HAP-1 (cell line): ENCODE results near the gene MISP3.

ENCODE experiments used
- DNase-seq, 2 experiments: peaks; one replicate each; pipeline ENCODE4 v3.0.0-alpha.2; 2016 to 2020; ENCODE audit warnings: low spot score in 2 of 2
- H3K27me3 ChIP-seq: fragments of 250-450 bp; sonication (Bioruptor Pico); 2 replicates; pipeline ENCODE4 v1.5.1; 2020; ENCODE audit warnings: low read depth, mild to moderate bottlenecking, moderate library complexity
- H3K36me3 ChIP-seq: fragments of 250-450 bp; sonication (Bioruptor Pico); replicated peaks from 2 replicates; pipeline ENCODE4 v1.5.1; 2020; ENCODE audit warnings: mild to moderate bottlenecking
- H3K4me1 ChIP-seq: fragments of 250-450 bp; sonication (Bioruptor Pico); 2 replicates; pipeline ENCODE4 v1.5.1; 2020; ENCODE audit warnings: mild to moderate bottlenecking
- H3K4me3 ChIP-seq: fragments of 250-450 bp; sonication (Bioruptor Pico); 2 replicates; pipeline ENCODE4 v1.5.1; 2020; ENCODE audit warnings: mild to moderate bottlenecking, moderate library complexity
- H3K9me3 ChIP-seq: fragments of 250-450 bp; sonication (Bioruptor Pico); 2 replicates; pipeline ENCODE4 v1.5.1; 2020; ENCODE audit warnings: mild to moderate bottlenecking, moderate library complexity
- in situ Hi-C: fragments of 300-500 bp; cut with MboI; formaldehyde crosslinking; loops from 3 replicates; pipeline ENCODE4 v1.14.3; 2020; ENCODE audit warnings: low sequenced_read_pairs, inconsistent platforms, mixed read lengths

The MISP3 gene

DNA sequence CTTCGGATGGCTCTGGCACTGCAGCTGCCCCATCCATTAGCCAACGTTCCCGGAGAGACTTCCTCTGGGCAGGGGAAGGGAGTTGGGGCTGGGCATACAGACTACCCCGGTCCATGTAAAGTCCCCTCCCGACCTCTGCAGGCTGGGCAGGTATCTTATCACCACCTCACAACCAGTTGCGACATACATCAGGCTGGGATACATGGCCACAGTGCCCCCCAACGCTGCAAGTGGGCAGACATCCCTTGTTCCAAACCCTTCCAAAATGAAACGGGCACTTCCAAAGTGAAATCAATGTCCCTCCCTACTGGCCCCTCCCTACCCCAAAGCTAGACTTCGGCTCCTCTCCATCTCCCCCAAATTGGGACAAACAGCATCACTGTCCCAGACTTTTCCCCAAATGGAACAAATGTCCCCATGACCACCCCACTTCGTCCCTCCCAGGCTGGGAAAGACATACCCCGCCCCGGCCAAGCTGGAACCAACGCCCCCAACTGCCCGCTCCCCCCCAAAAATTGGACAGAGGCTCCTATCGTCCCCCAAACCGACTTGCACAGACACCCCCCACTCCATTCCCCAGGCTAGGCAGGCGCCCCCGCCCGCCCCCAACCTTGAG lies 15.7 kb upstream of the MISP3 start:
- H3K27me3 ChIP-seq, result peaks cover 3% of the 10 kb centered on the region; the same call in 1 of the 2 replicates
- peaks cover 7% of the 10 kb centered on the region; the same call in 1 of the 2 replicates for H3K4me1 ChIP-seq
- no peaks in the 10 kb centered on the region for H3K36me3 ChIP-seq
- in situ Hi-C loops, result no loop called here
- peak overlapping the region; percentile 50 for H3K4me3 ChIP-seq
- no peak for DNase-seq
- no peaks in the 10 kb centered on the region for H3K9me3 ChIP-seq

DNA sequence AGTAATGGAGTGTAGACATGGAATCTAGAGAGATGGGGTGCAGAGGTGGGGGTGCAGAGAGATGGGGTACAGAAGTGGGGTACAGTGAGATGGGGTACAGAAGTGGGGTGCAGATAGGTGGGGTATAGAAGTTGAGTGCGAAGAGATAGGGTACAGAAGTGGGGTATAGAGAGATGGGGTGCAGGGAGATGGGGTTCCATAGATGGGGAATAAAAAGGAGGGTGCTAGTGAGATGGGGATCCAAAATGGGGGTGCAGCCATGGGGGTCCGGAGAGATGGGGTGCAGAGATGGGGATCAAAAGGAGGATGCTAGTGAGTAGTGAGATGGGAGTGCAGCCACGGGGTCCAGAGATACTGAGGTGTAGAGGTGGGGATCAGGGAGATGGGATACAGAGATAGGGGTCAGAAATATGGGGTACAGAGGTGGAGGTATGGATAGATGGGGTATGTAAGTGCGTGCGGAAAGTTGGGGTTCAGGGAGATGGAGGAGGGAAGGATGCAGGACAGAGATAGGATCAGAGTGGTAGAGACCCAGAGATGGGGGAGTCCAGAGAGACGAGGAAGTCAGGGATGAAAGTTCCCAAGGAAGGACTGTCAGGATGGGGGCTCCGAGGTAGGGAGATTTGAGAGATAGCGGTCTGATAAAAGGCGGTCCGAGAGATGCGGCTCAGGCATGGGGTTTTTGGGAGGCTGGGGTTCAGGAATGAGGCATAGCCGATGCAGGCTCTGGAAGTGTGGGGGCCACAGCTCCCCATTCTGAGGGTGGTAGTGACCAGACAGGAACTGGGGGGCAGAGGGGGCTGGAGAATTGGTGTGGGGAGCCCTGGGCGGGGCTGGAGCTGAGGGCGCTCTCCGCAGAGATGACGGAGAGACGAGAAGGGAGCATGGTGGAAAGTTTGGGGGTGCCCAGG lies 14.1 kb upstream of the MISP3 start:
- in situ Hi-C loops, result no loop called here
- Histone ChIP-seq H3K4me3 (peak overlapping the region; percentile 50), H3K4me1 (peaks cover 7% of the 10 kb centered on the region; the same call in 1 of the 2 replicates), H3K36me3 (no peaks in the 10 kb centered on the region), H3K27me3 (peaks cover 3% of the 10 kb centered on the region; the same call in 1 of the 2 replicates), H3K9me3 (no peaks in the 10 kb centered on the region)
- DNase-seq, result no peak

DNA sequence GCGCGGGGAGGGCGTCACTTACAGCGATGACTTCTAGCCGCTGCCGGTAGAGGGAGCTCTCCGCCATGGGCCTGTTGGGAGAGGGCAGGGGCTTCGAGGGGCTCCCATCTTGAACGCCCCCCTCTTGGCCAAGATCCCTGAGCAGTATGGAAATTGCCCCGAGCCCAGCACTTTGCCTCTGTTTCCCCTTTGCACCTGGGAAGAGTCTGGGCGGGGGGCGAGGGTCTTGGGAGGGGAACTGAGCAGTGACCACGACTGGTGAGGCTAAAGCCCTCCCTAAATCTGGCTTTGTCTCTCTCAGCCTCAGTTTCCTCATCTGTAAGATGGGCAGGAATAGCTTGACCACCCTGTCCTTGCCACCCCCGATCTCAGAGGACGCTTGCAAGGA lies 13.5 kb upstream of the MISP3 start:
- Histone ChIP-seq H3K4me1 (peaks cover 7% of the 10 kb centered on the region; the same call in 1 of the 2 replicates), H3K9me3 (no peaks in the 10 kb centered on the region), H3K27me3 (peaks cover 3% of the 10 kb centered on the region; the same call in 1 of the 2 replicates), H3K36me3 (no peaks in the 10 kb centered on the region), H3K4me3 (no peak overlapping the region; the same call in 1 of the 2 replicates)
- in situ Hi-C loops, result no loop called here
- peak in 1 of 2 experiments; percentile 70 for DNase-seq

DNA sequence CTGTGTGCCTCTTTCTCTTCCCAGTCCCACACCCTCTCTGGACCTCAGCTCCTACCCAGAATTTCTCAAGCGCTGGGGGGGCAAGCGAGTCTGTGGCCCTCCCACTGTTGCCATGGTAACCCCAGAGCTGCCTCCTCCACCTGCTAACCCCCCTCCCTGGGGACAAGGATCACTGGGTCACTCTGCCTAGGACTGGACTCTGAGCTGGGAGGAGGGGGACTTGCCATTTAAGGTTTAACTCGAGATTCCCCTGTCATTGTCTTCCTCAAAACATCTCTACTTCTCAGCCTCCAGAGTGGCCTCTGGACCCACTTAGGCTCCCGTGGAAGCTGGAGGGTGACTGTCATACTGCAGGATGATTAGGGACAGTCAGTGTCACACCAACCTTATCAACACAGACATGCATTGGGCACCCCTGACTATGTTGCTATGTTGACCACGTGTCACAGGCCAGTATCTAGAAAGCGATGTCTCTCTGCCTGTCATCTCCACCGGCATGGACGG lies 12.9 kb upstream of the MISP3 start:
- in situ Hi-C loops, result no loop called here
- Histone ChIP-seq H3K9me3 (no peaks in the 10 kb centered on the region), H3K4me3 (no peak overlapping the region), H3K27me3 (peaks cover 3% of the 10 kb centered on the region; the same call in 1 of the 2 replicates), H3K4me1 (peaks cover 7% of the 10 kb centered on the region; the same call in 1 of the 2 replicates), H3K36me3 (no peaks in the 10 kb centered on the region)
- no peak for DNase-seq

DNA sequence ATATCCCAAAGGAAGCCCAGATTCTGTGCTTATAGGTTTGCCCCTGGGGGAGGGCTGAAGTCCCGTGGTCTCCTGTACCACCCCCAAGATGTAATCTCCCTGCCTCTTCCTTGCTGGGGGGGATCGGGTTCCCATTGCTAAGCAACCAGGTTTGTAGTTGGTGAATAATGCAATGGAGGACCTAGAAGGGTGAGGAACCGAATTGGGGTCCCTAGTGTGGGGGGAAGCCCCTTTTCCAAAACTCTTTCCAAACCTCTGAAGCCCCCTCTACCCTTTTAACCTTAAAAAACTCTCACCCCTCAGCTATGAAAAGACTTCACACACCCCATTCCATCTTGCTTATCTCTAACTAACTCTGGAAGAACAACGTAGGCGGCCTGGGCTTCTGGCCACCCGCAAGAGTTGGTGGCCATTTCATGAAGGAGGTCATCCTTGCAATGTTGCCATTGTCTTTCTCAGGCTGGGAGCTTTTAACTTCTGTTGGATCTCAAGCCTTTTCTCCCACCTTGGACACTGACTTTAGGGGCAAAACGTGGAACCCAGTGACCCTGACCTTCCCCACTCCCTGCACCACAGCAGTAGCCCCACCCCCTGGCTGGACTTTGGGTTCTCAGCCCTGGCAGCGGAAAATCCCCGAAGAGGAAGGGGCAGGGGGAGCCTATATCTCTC lies 11.4 kb upstream of the MISP3 start:
- Histone ChIP-seq H3K36me3 (no peaks in the 10 kb centered on the region), H3K4me1 (peaks cover 7% of the 10 kb centered on the region; the same call in 1 of the 2 replicates), H3K4me3 (no peak overlapping the region), H3K27me3 (peaks cover 3% of the 10 kb centered on the region; the same call in 1 of the 2 replicates), H3K9me3 (no peaks in the 10 kb centered on the region)
- DNase-seq, result no peak
- in situ Hi-C loops, result no loop called here

DNA sequence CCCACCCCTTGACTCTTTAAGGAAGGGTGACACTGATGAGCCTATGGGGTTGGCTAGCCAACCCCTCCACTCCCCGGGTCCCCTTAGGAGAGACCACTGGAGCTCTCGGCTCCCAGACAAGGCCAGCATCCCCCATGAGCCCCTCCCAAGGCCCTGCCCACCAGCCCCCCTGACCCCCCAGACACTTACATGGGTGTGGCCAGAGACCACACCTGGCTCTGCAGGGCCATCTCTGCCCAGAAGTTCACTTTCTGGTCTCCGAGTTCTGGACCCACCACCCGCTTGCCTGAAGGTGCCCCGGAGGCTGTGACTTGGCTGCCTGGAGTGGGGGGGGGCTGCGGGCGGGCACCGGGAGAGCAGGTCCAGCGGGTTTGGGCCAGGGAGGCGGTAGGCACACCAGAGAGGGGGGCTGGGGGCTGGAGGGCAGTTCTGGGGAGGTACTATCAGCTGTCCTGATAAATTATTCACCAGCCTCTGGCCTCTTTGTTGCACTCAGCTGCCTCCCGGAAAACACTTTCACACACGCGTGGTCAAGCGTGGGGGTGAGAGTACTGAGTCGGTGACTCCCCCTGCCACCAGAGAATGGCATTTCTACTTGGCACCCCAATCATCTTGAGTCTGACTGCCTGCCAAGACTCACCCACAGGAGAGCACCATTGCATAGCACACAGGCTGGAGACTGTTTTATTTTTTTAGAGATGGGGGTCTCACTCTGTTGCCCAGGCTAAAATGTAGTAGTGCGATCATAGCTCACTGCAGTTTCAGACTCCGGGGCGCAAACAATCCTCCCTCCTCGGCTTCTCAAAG lies 10.6 kb upstream of the MISP3 start, which contains the start of gene PALM3:
PALM3 (minus strand) TSS at position 326 of the 807 bp plus-strand sequence; CDS start at position 230, 96 bp downstream.
- Histone ChIP-seq H3K36me3 (no peaks in the 10 kb centered on the region), H3K4me1 (peaks cover 7% of the 10 kb centered on the region; the same call in 1 of the 2 replicates), H3K9me3 (no peaks in the 10 kb centered on the region), H3K27me3 (peaks cover 3% of the 10 kb centered on the region; the same call in 1 of the 2 replicates), H3K4me3 (no peak within 1 kb of the TSS)
- no peak for DNase-seq
- in situ Hi-C loops, result no loop called here

DNA sequence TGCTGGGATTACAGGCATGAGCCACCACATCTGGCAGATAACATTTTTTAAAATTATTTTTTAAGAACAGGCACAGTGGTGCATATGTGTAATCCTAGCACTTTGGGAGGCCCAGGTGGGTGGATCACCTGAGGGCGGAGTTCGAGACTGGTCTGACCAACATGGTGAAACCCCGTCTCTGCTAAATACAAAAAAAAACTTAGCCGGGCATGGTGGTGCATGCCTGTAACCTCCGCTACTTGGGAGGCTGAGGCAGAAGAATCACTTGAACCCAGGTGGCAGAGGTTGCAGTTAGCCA lies 10.1 kb upstream of the MISP3 start:
- peaks cover 7% of the 10 kb centered on the region; the same call in 1 of the 2 replicates for H3K4me1 ChIP-seq

DNA sequence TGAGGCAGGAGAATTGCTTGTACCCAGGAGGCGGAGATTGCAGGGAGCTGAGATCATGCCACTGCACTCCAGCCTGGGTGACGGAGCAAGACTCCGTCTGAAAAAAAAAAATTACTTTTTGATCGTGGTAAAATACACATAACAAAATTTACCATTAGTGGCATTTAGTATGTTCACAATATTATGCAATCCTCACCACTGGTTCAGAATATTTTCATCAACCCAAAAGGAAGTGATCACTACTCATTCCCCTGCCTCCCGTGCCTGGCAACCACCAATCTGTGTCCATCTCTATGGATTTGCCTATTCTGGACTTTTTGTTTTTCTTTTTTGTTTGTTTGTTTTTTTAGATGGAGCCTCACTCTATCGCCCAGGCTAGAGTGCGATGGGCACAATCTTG lies 9.5 kb upstream of the MISP3 start:
- Histone ChIP-seq H3K4me1 (peaks cover 6% of the 10 kb centered on the region; the same call in 1 of the 2 replicates), H3K4me3 (no peak overlapping the region), H3K9me3 (no peaks in the 10 kb centered on the region), H3K36me3 (no peaks in the 10 kb centered on the region), H3K27me3 (peaks cover 3% of the 10 kb centered on the region; the same call in 1 of the 2 replicates)
- in situ Hi-C loops, result no loop called here
- DNase-seq, result no peak

More for the DNA sequence above, 10.1 kb upstream of the MISP3 start:
- DNase-seq, result no peak
- H3K4me3 ChIP-seq, result no peak overlapping the region
- in situ Hi-C loops, result no loop called here
- H3K9me3 ChIP-seq, result no peaks in the 10 kb centered on the region
- peaks cover 3% of the 10 kb centered on the region; the same call in 1 of the 2 replicates for H3K27me3 ChIP-seq
- no peaks in the 10 kb centered on the region for H3K36me3 ChIP-seq

DNA sequence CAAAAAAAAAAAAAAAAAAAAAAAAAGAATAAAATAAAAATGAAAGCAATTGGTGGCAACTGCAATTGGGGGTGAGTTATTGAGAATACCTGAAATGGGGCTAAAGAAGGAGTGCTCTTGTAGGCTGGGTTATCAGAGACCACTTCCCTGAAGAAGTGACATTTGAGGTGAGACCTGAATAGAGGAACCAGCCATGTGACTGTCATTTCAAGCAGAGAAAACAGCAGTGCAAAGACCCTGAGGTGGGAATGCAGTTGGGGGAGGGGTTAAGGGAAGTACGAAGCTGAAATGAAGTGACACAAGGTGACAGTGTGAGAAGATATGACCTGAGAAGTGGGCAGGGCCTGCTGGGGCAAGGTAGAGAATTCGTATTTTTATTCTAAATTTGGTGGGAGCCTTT lies 6.5 kb upstream of the MISP3 start:
- no peaks in the 10 kb centered on the region for H3K4me1 ChIP-seq
- no peaks in the 10 kb centered on the region for H3K36me3 ChIP-seq
- no peak overlapping the region for H3K4me3 ChIP-seq
- DNase-seq, result no peak
- in situ Hi-C loops, result no loop called here
- H3K9me3 ChIP-seq, result no peaks in the 10 kb centered on the region
- H3K27me3 ChIP-seq, result no peaks in the 10 kb centered on the region

DNA sequence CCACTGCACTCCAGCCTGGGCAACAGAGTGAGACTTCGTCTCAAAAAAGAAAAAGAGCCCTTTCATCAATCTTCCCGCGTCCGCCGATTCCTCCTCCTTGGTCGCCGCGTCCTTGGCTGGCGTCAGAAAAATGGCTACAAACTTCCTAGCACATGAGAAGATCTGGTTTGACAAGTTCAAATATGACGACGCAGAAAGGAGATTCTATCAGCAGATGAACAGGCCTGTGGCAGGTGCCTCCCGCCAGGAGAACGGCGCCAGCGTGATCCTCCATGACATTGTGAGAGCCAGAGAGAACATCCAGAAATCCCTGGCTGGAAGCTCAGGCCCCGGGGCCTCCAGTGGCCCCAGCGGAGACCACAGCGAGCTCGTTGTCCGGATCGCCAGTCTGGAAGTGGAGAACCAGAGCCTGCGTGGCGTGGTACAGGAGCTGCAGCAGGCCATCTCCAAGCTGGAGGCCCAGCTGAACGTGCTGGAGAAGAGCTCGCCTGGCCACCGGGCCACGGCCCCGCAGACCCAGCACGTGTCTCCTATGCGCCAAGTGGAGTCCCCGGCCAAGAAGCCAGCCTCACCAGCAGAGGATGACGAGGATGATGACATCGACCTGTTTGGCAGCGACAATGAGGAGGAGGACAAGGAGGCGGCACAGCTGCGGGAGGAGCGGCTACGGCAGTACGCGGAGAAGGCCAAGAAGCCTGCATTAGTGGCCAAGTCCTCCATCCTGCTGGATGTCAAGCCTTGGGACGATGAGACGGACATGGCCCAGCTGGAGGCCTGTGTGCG lies 2.1 kb upstream of the MISP3 start:
- in situ Hi-C loops, result no loop called here
- H3K36me3 ChIP-seq, result no peaks in the 10 kb centered on the region

DNA sequence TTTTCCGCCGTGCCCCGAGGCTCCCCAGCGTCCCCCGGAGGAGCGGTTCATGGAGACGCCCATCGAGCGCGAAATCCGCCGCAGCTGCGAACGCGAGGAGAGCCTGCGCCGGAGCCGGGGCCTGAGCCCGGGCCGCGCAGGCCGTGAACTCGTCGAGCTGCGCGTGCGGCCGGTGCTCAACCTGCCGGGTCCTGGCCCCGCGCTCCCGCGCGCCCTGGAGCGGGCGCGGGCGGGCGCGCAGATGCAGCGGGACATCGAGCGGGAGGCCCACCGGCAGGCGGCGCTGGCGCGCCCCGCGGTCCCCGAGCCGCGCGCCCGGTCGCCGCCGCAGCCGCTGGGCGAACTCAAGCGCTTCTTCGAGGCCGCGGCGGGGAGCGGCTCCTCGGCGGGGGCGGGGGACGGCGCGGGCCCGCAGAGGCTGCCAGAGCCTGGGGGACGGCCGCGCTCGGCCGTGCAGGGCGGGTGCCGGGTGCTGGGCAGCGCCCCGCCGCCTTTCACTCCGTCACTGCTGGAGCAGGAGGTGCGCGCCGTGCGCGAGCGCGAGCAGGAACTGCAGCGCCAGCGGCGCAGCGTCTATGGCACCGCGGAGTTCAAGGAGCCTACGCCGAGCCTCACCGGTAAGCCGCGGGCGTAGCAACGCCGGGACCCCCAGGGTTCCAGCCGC lies 807 bp downstream of the MISP3 start:
- Histone ChIP-seq H3K4me3 (peak overlapping the region; percentile 62), H3K4me1 (peaks cover 15% of the 10 kb centered on the region), H3K9me3 (no peaks in the 10 kb centered on the region), H3K27me3 (no peaks in the 10 kb centered on the region), H3K36me3 (no peaks in the 10 kb centered on the region)
- in situ Hi-C loops, result no loop called here
- peak; percentile 71 to 80 for DNase-seq

More for the DNA sequence above, 2.1 kb upstream of the MISP3 start:
- no peaks in the 10 kb centered on the region for H3K9me3 ChIP-seq
- no peak overlapping the region for H3K4me3 ChIP-seq
- peaks cover 15% of the 10 kb centered on the region for H3K4me1 ChIP-seq
- H3K27me3 ChIP-seq, result no peaks in the 10 kb centered on the region
- DNase-seq, result no peak
